Neural cell (in vitro differentiated cells): ENCODE data around the gene JMJD6. TPM values are rescaled to one million over a fixed set of nuclear protein-coding genes. Genes with fewer than 3 reads are reported as not detected.
A peak's percentile ranks its signal among the peaks of the same experiment; 100 is the strongest.

Experiments
- H2AFZ ChIP-seq: fragments of 200-600, 300-800 bp; sonication (generic), shearing (Covaris generic); 2 replicates; pipeline ENCODE4 v1.6.0; 2014; ENCODE audit warnings: low read depth, mild to moderate bottlenecking, antibody characterized with exemption, low read length, moderate library complexity
- H3F3A ChIP-seq: fragments of 200-600 bp; shearing (Covaris generic); 2 replicates; pipeline ENCODE4 v1.6.1; 2016; ENCODE audit warnings: mild to moderate bottlenecking, moderate library complexity, mixed read lengths, antibody characterized with exemption, low read length; ENCODE audit not compliant: insufficient read depth, poor library complexity, severe bottlenecking
- H3K27ac ChIP-seq: fragments of 200-600, 300-800 bp; sonication (generic), shearing (Covaris generic); 2 replicates; pipeline ENCODE4 v1.5.1; 2014; ENCODE audit warnings: mild to moderate bottlenecking, low read length, moderate library complexity
- H3K27me3 ChIP-seq: fragments of 300-800, 200-600 bp; sonication (generic), shearing (Covaris generic); 2 replicates; pipeline ENCODE4 v1.6.0; 2014; ENCODE audit warnings: mild to moderate bottlenecking, low read depth, low read length, moderate library complexity; ENCODE audit not compliant: insufficient read depth
- H3K36me3 ChIP-seq: fragments of 300-800, 200-600 bp; sonication (generic), shearing (Covaris generic); 2 replicates; pipeline ENCODE4 v1.5.1; 2014; ENCODE audit warnings: mild to moderate bottlenecking, antibody characterized with exemption, low read length, moderate library complexity; ENCODE audit not compliant: insufficient read depth
- H3K4me2 ChIP-seq: fragments of 300-800, 200-600 bp; sonication (generic), shearing (Covaris generic); 2 replicates; pipeline ENCODE4 v1.6.0; 2014; ENCODE audit warnings: mild to moderate bottlenecking, low read length
- H3K4me3 ChIP-seq: fragments of 300-800, 200-600 bp; sonication (generic), shearing (Covaris generic); 2 replicates; pipeline ENCODE4 v1.5.1; 2014; ENCODE audit warnings: mild to moderate bottlenecking, low read length, moderate library complexity
- H3K79me2 ChIP-seq: fragments of 200-600 bp; shearing (Covaris generic); replicated peaks from 2 replicates; pipeline ENCODE4 v1.6.0; 2014; ENCODE audit warnings: mild to moderate bottlenecking, low read length, moderate library complexity; ENCODE audit not compliant: insufficient read depth
- H3K9ac ChIP-seq: fragments of 300-800, 200-600 bp; sonication (generic), shearing (Covaris generic); 2 replicates; pipeline ENCODE4 v1.6.1; 2016; ENCODE audit warnings: mild to moderate bottlenecking, low read length, mixed read lengths
- H3K9me2 ChIP-seq: fragments of 200-600 bp; shearing (Covaris generic); 2 replicates; pipeline ENCODE4 v1.6.1; 2016; ENCODE audit warnings: mild to moderate bottlenecking, low read length, mixed read lengths; ENCODE audit not compliant: insufficient read depth
- H3K9me3 ChIP-seq: fragments of 200-600, 300-800 bp; sonication (generic), shearing (Covaris generic); 2 replicates; pipeline ENCODE4 v1.6.1; 2016; ENCODE audit warnings: mild to moderate bottlenecking, mixed run types, low read length, moderate library complexity, mixed read lengths
- H4K20me1 ChIP-seq: fragments of 200-600 bp; shearing (Covaris generic); 2 replicates; pipeline ENCODE4 v1.6.1; 2016; ENCODE audit warnings: mild to moderate bottlenecking, mixed run types; ENCODE audit not compliant: insufficient read depth
- CTCF ChIP-seq: fragments of 450-650 bp; IDR thresholded peaks from 2 replicates; pipeline ENCODE4 v1.5.1; 2014; ENCODE audit warnings: antibody characterized with exemption, mild to moderate bottlenecking, moderate library complexity; ENCODE audit not compliant: poor library complexity, severe bottlenecking
- EP300 ChIP-seq: fragments of 450-650 bp; conservative IDR thresholded peaks from 2 replicates; pipeline ENCODE4 v1.6.1; 2014; ENCODE audit warnings: antibody characterized with exemption, mild to moderate bottlenecking, moderate library complexity; ENCODE audit not compliant: poor library complexity, severe bottlenecking
- EZH2 ChIP-seq: fragments of 200-600, 300-800 bp; shearing (Covaris generic), sonication (generic); IDR thresholded peaks from 2 replicates; pipeline ENCODE4 v1.6.1; 2014; ENCODE audit warnings: antibody characterized with exemption, low read length, borderline replicate concordance, mild to moderate bottlenecking; ENCODE audit not compliant: insufficient read depth, poor library complexity, severe bottlenecking
- MXI1 ChIP-seq: fragments of 450-650 bp; conservative IDR thresholded peaks from 2 replicates; pipeline ENCODE4 v1.6.1; 2014; ENCODE audit warnings: antibody characterized with exemption, mild to moderate bottlenecking; ENCODE audit not compliant: poor library complexity, severe bottlenecking
- POLR2AphosphoS5 ChIP-seq: IDR thresholded peaks from 2 replicates; pipeline ENCODE4 v1.6.1; 2012
- RAD21 ChIP-seq: fragments of 450-650 bp; conservative IDR thresholded peaks from 2 replicates; pipeline ENCODE4 v1.6.1; 2014; ENCODE audit warnings: antibody characterized with exemption, mild to moderate bottlenecking, moderate library complexity
- REST ChIP-seq: IDR thresholded peaks from 2 replicates; pipeline ENCODE4 v1.6.1; 2012; ENCODE audit warnings: borderline replicate concordance
- SMC3 ChIP-seq: fragments of 450-650 bp; conservative IDR thresholded peaks from 2 replicates; pipeline ENCODE4 v1.6.1; 2014; ENCODE audit warnings: antibody characterized with exemption, mild to moderate bottlenecking, moderate library complexity; ENCODE audit not compliant: poor library complexity
- TAF1 ChIP-seq: IDR thresholded peaks from 2 replicates; pipeline ENCODE4 v1.6.1; 2012; ENCODE audit warnings: low read depth
- polyA plus RNA-seq: library from polyadenylated mRNA; depleted of rRNA; stranded (reverse); fragments of >200 nt; gene quantifications from 2 replicates; pipeline ENCODE4 v1.2.3, GENCODE V29; 2014

The JMJD6 gene
- polyA plus RNA-seq, 1 donor from 2014 or later = 21.7 TPM

- peaks cover 7% of the 10 kb centered on the region for H3K36me3 ChIP-seq
- H3K79me2 ChIP-seq = peaks cover 45% of the 10 kb centered on the region
- peak within 1 kb of the TSS; percentile 98 for H3K27ac ChIP-seq
- no peaks in the 10 kb centered on the region for H3K9me3 ChIP-seq
- H3K9me2 ChIP-seq = no peaks in the 10 kb centered on the region
- TF ChIP-seq REST (no peak), EP300 (no peak), RAD21 (peak; percentile 33), MXI1 (peak; percentile 72), POLR2AphosphoS5 (peak; percentile 84), SMC3 (peak; percentile 33), EZH2 (no peak), CTCF (peak; percentile 14), TAF1 (no peak)
- peak within 1 kb of the TSS; percentile 93 for H3K4me3 ChIP-seq
- peaks cover 7% of the 10 kb centered on the region for H4K20me1 ChIP-seq
- no peaks in the 10 kb centered on the region for H3K27me3 ChIP-seq
- peak within 1 kb of the TSS; percentile 88 for H2AFZ ChIP-seq
- peak within 1 kb of the TSS; percentile 96 for H3K9ac ChIP-seq
- peak within 1 kb of the TSS; percentile 79 for H3K4me2 ChIP-seq
- H3F3A ChIP-seq = peaks cover 2% of the 10 kb centered on the region
Observed at GRCh38 chr17:76737676-76738467, 11.5 kb upstream of the JMJD6 start, which contains the start of gene MFSD11. Gene MFSD11, plus strand, starts transcription at chr17:76738119. Its CDS starts 234 bp downstream, at chr17:76738353.

GRCh38 chr17:76737082-76737675, 10.8 kb upstream of the JMJD6 start, which contains the start of gene SRSF2:
Gene SRSF2, minus strand, starts transcription at chr17:76737331. Its CDS starts 171 bp downstream, at chr17:76737160.
- H3K27me3 ChIP-seq = no peaks in the 10 kb centered on the region
- H2AFZ ChIP-seq = peak within 1 kb of the TSS; percentile 88
- no peaks in the 10 kb centered on the region for H3K9me3 ChIP-seq
- H3F3A ChIP-seq = peaks cover 2% of the 10 kb centered on the region
- peak within 1 kb of the TSS; percentile 79 for H3K4me2 ChIP-seq
- TF ChIP-seq TAF1 (peak; percentile 99), EP300 (peak; percentile 48), RAD21 (no peak), CTCF (no peak), EZH2 (no peak), POLR2AphosphoS5 (peak; percentile 100), MXI1 (peak; percentile 12), REST (peak; percentile 97), SMC3 (no peak)
- peak within 1 kb of the TSS; percentile 96 for H3K9ac ChIP-seq
- H3K36me3 ChIP-seq = peaks cover 3% of the 10 kb centered on the region
- peak within 1 kb of the TSS; percentile 98 for H3K27ac ChIP-seq
- H3K9me2 ChIP-seq = no peaks in the 10 kb centered on the region
- peak within 1 kb of the TSS; percentile 93 for H3K4me3 ChIP-seq
- peaks cover 45% of the 10 kb centered on the region for H3K79me2 ChIP-seq
- peaks cover 7% of the 10 kb centered on the region for H4K20me1 ChIP-seq
